Middle frontal gyrus (tissue), 1 donor: ENCODE results near the gene GRAMD2A.
"Not testable (repeated sequence)": the region's sequence is repeated elsewhere in the genome, so short reads cannot be mapped to it uniquely, and the experiment has no call there.

ENCODE experiments used
- DNase-seq: peaks from one replicate; pipeline ENCODE4 v3.0.0-alpha.2; 2015; ENCODE audit warnings: low spot score; ENCODE audit errors: extremely low spot score

Gene GRAMD2A

DNA sequence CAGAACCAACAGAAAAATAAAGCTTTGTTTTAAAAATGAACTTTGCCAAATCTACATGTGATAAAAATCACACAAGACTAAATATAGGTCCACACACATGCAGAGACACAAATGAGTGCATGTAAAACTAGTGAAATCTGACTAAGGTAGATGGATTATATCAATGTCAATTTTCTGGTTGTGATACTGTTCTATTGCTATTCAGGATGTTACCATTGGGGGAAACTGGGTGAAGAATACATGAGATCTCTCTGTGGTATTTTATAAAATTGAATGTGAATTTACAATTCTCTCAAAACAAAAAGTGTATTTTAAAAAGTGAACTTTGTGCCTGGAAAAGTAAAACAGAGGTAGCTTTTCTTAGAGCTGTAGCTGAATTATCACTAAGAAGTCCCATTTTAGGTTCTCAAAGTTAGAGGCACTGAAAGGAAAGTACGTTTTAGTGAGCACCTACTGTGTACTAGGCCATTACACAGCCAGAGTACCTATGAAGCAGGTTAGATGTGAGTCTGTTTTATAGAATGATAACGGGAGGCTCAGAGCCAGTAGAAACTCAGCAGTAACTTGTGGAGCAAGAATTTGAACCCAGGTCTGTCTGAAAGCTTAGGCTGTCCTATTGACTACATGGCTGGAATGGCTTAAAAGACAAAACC is 8.2 kb downstream of the GRAMD2A start:
- DNase-seq: no peak

GRCh38 chr15:72184165-72184811 is 13.3 kb downstream of the GRAMD2A start:
- DNase-seq: no peak

GRCh38 chr15:72183781-72184164 is 13.8 kb downstream of the GRAMD2A start:
- no peak for DNase-seq

- no peak for DNase-seq
Measured at GRCh38 chr15:72182673-72183072, 14.9 kb downstream of the GRAMD2A start.

DNA sequence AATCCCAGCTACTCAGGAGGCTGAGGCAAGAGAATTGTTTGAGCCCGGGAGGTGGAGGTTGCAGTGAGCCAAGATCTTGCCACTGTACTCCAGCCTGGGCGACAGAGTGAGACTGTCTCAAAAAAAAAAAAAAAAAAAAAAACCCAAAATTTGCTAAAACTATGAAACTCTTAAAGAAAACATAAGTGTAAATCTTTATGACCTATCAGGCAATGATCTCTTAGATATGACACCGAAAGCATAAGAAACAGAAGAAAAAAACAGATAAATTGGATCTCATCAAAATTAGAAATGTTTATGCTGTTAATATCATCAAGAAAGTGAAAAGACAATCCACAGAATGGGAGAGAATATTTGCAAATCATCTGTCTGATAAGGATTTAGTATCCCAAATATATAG is 15.3 kb downstream of the GRAMD2A start:
- DNase-seq: no peak

DNA sequence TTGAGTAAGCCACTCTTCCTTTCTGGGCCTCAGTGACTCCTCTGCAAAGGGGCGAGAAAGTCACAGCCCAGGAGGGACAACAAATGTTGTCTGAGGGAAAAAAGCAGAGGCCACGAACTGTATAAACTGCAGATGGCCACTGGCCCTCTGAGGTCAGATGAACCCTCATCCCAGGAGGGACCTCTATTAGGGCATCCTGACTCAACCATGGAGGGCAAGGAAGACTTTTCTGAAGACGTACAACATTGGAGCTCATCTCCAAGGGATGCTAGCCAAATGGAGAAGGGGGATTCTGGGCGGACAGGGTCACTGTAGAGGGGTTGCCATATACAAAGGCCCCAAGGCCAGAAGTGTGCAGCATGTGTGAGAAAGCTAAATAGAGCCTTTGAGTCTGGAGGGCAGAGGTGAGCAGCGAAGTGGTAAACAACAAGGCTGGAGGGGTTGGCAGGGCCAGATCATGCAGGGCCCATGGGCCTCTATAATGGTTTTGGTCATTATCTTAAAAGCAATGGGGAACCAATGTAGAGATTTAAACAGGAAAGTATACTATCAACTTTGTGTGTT is 16.7 kb downstream of the GRAMD2A start:
- DNase-seq: no peak

DNA sequence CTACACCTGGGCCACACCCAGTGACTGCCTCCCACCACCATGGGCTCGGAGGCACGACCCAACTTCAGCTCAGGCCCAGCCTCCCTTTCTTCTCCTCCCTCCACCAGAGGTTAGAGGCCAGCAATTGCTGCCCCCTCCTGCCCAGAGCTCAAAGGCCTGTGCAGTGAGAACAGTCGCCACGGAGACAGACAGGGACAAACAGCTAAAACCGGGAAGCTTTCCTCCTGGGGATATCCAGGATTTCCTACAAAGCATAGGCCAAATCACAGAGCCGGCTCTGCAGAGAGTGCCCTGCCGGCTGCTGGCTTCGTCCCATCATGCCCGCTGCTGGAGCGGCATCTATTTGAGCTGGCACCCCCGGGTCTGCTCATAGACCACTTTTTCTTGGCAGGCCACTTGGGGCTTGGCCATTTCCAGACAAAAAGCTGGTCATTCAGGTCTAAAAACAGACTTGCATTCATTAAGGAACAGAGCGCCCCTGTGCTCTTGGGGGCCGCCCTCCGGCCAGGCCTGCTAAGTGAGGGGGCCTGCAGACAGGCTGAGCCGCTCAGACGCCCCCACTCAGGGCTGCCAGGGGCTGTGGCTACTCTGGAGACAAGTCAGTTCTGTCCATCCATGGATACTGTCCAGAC is 17.5 kb downstream of the GRAMD2A start:
- peak; percentile 40 for DNase-seq

DNA sequence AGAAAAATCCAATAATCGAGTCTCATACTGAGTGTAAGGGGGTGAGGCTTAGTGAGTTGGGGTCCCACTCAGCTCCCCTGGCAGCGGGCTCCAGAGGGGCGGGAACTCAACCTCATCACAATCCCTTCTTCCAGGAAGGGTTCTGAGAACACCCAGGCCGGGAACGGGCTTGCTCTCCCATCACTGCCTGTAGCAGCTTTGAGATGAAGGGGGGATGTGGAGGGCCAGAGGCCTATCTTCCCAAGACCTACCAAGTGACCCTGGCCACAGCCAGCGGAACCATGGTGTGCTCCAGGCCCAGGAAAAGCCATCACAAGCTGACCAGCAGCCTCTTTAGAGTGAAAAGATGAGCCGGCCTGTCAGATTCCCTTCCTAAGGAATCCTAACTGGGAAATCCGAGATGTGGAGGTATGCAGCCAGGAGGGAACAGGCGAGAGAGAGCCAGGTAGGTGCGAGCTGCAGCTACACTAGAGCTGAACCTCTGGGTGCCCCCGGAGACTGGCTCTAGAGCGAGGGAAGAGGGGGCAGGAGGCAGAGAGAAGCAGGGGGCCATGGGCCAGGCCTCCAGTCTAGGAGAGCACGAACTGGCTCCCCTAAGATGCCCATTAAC is 18.5 kb downstream of the GRAMD2A start:
- no peak for DNase-seq

DNA sequence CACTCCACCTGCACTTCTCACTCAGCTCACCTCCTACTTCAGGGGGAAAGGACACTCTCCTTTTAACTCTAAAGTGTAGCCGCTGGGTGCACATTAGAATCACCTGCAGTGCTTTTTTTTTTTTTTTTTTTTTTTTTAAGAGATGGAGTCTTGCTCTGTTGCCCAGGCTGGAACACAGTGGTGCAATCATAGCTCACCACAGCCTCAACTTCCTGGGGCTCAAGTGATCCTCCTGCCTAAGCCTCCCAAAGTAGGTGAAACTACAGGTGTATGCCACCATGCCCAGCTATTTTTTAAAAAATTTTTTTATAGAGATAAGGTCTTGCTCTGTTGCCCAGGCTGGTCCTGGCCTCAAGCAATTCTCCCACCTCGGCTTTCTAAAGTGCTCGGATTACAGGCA is 20.8 kb downstream of the GRAMD2A start:
- DNase-seq: no peak

DNA sequence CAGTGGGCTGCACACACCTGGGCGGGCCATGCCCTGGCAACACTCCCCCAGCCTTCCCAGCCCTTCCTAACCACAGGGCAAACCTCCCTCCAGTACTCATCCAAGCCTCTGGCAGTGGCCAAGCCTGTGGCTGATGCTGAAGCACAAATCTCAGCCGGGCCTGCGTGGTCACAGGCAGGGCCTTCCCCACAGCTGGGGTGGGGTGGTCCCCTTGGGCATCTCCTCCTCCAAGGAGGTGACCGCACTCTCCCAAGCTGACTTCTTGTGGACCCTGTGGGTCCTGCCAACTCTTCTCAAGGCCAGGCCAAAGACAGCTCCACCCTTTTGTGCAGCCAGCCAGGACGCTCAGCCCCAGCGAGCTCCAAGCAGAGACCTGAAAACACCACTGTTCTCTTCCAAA is 21.4 kb downstream of the GRAMD2A start:
- no peak for DNase-seq

- DNase-seq: no peak
Measured at GRCh38 chr15:72175186-72176044, 22.2 kb downstream of the GRAMD2A start.

DNA sequence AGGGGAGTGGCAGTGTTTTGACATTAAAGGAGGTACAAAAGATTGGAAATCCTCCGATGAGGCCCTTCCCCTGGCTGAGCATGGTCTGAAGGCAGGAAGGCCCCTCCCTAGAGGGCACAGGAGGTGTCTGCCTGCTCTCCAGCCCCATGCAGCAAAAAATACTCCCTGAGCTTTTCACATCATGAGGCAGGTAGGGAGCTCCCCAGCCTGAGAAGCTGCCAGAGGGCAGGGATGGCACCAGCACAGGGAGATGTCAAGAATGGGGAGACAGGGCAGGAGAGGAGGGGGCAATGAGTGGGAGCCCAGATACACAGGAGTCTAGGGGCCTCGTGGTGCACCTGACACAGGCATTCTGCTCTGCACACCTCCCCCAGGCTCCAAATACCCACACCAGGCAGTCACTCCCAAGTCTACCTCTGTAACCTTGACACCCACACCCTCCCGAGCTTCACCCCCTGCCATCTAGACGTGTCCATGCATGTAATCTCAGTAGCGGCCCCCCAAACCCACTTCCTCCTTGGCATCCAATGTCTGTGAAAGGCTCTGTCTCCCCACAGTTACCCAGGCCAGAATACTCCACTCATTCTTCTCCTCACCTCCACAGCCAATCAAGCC is 22.9 kb downstream of the GRAMD2A start:
- DNase-seq: no peak

DNA sequence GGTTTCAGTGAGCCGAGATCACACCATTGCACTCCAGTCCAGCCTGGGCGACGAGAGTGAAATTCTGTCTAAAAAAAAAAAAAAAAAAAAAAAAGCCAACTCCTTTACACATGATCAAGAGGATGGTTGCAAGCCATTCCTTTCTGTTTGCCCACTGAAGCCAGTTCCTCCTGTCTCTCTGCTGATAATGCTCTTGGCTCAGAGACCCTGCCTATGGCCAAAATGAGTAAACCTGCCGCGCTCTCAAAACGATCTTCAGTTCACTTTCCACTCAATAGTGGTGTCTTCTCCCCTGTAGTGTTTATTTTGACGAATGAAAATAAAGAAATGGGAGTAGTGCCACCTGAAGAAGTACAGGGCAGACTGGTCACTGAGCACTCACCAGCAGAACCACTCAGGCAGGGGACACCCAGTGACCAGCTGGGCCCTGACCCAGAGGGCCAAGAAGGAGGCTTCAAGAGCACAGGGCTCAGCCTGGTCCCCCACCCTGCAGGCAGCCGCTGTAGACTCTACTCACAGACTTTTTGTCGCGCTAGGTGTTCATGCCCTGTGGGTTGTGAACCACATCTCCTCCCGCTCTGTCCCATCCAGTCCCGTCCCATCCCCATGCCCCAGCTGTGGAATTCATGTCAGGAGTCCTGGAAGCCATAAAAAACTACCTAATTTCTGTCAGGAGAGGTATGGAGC is 23.6 kb downstream of the GRAMD2A start:
- DNase-seq: no peak

DNA sequence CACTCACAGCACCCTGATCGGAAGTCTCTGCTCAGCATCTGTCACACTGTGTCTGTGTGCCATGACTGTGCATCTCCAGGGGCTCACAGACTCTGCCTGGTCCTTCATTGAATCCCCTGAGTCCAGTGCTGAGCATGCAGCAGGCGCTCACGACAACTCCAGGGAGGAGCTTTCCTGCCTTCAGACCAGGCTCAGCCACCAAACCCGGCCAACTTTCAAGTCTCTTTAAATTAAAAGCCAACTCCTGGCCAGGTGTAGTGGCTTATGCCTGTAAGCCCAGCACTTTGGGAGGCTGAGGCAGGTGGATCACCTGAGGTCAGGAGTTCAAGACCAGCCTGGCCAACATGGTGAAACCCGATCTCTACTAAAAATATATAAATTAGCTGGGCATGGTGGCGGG is 24.2 kb downstream of the GRAMD2A start:
- DNase-seq: no peak

DNA sequence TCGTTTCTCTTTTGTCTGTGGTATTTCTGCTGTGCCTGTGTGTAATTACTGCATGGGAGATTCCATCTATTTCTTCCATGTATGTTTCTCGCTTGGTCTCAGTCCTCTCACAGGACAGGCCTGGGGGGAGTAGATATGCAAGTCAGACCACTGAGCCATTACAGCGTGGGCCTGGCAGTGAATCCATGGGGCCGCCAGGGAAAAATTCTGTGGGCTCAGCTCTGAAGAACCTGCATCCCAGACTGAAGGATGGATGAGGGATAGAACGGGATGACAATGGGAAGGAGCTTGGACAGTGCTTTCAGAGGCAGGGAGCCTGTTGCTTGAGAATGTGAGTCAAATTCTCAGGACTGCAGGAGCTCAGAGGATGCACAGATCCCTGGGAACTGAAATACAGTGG is 24.8 kb downstream of the GRAMD2A start:
- DNase-seq: no peak

DNA sequence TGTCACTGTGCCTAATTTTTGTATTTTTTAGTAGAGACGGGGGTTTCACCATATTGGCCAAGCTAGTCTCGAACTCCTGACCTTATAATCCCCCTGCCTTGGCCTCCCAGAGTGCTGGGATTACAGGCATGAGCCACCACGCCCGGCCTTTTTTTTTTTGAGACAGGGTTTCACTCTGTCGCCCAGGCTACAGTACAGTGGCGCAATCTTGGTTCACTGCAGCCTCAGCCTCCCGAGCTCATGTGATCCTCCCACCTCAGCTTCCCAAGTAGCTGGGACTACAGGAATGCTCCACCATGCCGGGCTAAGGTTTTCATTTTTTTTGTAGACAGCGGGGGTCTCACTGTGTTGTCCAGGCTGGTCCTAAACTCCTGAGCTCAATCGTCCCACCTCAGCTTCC is 25.6 kb downstream of the GRAMD2A start:
- not testable (repeated sequence) for DNase-seq

GRCh38 chr15:72170691-72171090 is 26.9 kb downstream of the GRAMD2A start:
- no peak for DNase-seq

- no peak for DNase-seq
Measured at GRCh38 chr15:72169921-72170611, 27.5 kb downstream of the GRAMD2A start.

GRCh38 chr15:72169236-72169920 is 28.2 kb downstream of the GRAMD2A start:
- DNase-seq: no peak
